Fibroblast of gingiva (primary cell): ENCODE data around the gene TIPIN.

Source experiments
- DNase-seq: peaks from one replicate; pipeline ENCODE4 v3.0.0-alpha.2; 2011; ENCODE audit warnings: low read depth

The TIPIN gene

DNA sequence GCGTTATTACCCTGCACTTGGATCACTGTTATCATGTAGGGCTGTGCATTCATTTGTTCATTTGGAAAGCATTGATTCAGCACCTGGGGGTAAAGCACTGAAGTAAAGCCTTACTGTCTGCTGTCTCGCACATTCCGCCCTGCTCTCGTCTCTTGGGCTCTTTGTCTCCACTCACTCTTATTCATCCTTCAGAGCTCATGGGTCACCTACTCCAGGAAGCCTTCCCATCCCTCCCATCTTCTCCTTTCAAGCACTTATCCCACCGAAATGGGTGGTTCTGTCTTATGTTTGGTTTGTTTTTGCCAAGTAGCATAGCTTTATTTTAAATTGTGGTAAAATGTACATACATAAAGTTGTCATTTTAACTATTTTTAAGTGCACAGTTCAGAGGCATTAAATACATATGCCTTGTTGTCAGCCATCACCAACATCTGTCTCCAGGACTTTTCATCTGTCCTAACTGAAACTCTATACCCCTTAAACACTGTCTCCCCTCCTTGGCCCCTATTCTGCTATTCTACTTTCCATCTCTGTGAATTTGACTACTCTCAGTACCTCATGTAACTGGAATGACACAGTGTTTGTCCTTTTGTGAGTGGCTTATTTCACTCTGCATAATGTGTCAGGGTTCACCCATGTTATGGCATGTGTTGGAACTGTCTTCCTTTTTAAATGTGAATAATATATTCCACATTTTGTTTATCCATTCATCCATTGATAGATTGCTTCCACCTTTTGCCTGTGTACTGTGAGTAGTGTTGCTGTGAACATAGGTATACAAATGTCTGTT is 53.8 kb downstream of the TIPIN start:
- DNase-seq, result no peak

DNA sequence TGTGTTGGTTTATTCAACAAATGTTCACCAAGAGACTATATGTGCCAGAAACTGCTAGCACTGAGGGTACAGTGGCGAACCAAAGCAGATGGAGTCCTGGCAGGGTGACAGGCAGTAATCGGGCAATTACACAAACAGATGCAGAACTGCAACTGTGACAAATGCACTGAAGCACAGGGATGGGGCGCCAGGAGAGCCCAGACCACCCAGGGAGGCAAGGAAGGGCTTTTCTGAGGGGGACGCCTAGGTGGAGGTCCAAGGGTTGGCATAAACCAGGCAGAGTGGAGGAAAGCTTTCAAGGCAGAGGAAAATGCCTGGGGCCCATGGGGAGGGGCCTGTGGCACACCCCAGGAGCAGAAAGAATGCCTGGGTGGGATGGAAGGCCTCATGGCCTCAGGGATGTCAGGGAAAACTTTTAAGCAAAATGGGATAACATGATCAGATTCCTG is 57.7 kb downstream of the TIPIN start:
- DNase-seq, result peak; percentile 11

- DNase-seq, result no peak
Measured at GRCh38 chr15:66296186-66296585, 60.3 kb downstream of the TIPIN start.

- DNase-seq, result no peak
Measured at GRCh38 chr15:66294932-66295235, 61.6 kb downstream of the TIPIN start.

DNA sequence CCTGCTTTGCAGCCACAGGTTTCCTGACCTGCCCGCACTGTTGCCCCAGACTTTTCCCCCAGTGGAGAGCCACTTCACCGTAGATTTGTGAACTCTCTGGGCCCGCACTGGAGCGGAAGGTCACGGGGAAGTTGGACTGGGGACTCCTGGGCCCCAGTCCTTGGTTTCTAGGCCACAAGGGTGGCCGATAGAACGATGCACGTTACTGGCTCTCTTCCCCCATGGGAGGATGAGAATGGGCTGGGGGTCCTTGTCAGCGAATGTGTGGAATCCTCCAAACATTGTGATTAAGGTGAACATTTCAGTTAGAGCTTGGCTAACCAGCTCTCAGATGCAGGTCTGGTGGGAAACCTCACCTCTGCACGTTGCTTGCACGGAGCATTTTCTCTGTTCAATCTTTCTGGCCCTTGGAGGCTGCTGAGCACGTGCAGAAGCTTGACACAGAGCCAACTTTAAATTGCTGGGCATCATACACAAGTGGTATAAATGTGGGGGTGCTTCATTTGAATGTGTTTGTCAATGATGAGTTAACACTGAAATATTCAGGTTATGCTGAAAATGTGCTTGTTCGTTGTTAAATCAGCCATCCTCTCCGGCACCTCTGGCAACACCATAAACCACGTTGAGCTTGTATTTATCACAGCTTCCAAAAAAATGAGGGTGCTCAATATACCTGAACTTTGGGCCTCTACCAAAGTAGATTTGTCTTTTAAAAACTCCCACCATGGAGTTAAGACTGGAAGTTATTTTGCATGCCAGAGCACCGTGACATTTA is 62.1 kb downstream of the TIPIN start:
- DNase-seq, result peak; percentile 66

DNA sequence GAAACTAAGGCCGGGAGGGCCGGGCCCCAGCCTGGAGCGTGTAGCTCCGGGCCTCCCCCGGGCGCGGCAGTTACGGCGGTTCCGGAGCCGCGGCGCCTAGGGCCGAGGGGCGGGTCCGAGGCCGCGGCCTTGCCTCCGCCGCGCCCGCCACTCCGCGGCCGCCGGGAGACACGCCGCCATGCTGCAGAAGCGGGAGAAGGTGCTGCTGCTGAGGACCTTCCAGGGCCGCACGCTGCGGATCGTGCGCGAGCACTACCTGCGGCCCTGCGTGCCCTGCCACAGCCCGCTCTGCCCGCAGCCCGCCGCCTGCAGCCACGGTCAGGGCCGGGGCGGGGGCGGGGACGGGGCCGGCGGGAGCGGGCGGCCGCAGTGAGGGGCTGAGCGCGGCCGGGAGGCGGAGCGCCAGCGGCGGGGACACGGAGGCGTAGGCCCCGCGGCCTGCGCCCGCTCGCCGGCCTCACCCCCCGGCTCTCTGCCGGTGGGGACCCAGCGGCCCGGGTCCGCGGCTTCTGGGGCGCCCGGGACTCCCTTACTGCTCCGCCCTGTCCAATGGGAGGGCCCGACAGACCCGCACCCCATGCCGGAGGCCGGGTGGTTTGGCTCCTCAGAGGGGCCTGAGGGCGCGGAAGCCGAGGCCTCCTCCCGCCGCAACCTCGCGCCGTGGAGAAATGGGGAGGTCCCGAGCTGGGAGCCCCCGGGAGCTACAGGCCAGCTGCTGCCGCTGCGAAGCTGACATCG is 62.9 kb downstream of the TIPIN start, which contains the start of gene DIS3L:
Gene DIS3L (plus strand): TSS at position 150 of the 738 bp plus-strand sequence. CDS start 29 bp downstream, at position 179.
- DNase-seq, result peak; percentile 57

DNA sequence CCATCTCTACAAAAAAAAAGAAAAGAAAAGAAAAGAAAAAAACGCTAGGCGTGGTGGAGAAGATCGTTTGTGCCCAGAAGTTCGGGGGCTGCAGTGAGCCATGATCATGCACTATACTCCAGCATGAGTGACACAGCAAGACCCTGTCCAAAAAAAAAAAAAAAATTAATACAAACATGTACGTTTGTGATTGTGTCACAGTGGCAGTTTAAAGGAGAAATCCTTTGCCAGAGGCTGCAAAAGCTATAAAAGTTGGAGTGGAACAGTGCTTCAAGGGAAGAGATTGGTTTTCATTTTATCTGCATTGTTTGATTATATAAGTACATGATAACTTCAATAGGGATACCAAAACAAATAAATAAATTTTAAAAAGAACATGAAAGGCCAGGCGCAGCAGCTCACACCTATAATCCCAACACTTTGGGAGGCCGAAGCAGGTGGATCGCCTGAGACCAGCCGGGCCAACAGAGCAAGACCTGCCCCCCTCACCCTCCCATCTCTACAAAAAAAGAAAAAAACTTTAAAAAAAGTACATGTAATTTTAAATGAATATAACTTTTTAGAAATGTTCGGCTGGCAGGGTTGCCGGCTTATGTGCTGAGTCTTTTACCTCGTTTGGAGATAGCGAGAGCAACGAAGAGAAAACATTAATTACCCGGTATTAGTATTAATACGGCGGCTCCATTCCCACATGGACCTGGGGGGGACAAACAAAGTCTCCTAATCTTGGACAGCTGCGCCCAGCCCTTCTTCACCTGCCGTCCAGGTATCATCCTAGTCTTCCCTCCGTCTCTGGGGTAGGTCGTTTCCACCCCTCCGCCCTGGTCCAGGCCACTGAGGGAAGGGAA is 63.7 kb downstream of the TIPIN start:
- no peak for DNase-seq

GRCh38 chr15:66291816-66292570 is 64.5 kb downstream of the TIPIN start:
- DNase-seq, result no peak

- DNase-seq, result no peak
Measured at GRCh38 chr15:66290518-66290917, 66.0 kb downstream of the TIPIN start.

- DNase-seq, result no peak
Measured at GRCh38 chr15:66290007-66290406, 66.5 kb downstream of the TIPIN start.

DNA sequence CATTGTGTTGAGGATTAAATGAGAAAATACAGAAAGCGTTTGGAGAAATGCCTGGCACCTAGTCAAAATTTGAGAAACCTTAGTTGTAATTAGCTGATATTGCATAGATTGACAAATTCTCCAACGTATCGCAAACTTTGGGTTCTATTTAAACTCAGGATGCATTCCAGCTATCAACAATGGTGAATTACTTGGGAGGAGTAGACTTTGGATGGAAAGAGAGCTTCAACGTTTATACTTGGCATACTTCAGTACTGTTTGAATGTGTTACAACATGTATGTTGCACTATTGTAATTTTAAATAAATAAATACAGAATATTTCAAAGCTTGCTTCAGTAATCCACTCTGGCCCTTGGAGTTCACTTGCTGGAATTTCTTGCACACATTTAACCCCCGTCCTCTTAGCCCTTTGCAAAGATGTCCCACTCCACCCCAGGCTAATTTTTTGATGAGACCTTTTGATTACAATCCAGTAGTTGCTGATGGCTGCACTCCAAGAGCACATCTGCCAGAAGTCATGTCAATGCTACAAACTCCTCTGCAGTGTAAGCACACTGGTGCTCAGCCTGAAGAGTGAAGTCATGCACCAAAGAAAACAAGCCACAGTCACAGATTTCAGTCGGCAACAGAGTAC is 67.8 kb downstream of the TIPIN start:
- DNase-seq, result peak; percentile 92

DNA sequence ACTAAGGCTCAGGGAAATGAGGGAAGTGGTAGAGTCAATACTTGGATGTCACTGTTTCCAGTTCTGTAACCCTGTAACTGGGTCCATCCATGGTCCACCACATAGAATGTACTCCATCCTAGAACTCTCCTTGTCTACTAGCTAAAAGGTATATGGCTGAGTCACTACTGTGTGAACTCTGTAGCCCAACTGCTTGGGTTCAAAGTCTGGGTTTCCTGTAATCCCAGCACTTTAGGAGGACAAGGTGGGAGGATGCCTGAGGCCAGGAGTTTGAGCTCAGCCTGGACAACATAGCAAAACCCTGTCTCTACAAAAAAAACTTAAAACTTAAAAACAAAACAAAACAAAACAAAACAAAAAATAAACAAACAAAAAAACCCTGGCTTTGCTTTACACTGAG is 68.4 kb downstream of the TIPIN start:
- no peak for DNase-seq

DNA sequence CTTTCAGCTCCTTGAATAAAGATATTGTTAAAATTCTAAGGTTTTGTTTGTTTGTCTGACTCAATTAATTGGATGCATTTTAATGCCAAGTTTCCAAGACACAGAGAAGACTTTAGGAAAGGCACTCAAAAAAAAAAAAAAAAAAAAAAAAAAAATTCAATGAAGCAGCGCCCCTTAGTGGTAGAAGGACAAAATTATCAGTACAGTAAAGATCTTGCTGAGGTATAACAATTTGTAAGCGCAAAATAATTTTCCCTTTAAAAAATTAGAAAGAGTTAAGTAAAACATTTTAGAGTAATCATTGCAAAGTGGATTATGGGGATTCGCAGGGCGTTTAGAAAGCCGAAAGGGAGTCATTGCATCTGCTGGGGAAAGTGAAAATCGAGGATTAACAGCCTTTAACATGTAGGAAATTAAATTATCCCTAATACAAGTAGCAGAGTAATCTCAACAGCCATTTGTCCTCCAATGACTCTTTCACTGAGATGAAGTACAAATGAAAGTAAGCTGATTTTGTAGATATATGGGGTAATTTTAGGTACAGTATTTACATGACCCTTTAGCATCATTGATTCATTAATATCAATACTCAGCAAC is 68.9 kb downstream of the TIPIN start:
- DNase-seq, result peak; percentile 39
